Neural progenitor cell (in vitro differentiated cells): Measurements from ENCODE around the gene HABP4.

Source experiments
- EZH2 ChIP-seq: fragments of 200-600 bp; sonication (generic); IDR thresholded peaks from 2 replicates; pipeline ENCODE4 v1.6.1; 2017; ENCODE audit warnings: antibody characterized with exemption, mild to moderate bottlenecking, moderate library complexity
- TF ChIP-seq, protein P1 (sequence below): fragments of 200-600 bp; sonication (generic); IDR thresholded peaks from 2 replicates; pipeline ENCODE4 v1.5.1; 2017; ENCODE audit warnings: antibody characterized with exemption, mild to moderate bottlenecking

DNA sequence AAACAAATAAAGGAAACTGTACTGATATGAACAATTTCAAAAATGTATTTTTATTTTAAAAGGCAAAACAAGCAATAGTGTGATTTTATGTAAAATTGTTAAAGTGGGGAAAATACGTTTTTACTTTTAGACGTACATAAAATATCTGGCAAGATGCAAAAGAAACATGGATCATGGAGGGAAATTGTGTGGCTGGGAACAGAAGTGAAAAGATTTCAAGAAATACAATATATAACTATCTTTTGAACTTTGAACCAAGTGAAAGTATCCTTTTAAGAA lies 30.3 kb upstream of the HABP4 start:
- TF ChIP-seq, protein P1, sequence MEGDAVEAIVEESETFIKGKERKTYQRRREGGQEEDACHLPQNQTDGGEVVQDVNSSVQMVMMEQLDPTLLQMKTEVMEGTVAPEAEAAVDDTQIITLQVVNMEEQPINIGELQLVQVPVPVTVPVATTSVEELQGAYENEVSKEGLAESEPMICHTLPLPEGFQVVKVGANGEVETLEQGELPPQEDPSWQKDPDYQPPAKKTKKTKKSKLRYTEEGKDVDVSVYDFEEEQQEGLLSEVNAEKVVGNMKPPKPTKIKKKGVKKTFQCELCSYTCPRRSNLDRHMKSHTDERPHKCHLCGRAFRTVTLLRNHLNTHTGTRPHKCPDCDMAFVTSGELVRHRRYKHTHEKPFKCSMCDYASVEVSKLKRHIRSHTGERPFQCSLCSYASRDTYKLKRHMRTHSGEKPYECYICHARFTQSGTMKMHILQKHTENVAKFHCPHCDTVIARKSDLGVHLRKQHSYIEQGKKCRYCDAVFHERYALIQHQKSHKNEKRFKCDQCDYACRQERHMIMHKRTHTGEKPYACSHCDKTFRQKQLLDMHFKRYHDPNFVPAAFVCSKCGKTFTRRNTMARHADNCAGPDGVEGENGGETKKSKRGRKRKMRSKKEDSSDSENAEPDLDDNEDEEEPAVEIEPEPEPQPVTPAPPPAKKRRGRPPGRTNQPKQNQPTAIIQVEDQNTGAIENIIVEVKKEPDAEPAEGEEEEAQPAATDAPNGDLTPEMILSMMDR = no peak
- TF ChIP-seq EZH2 = no peak
